Lower leg skin (tissue), 3 donors: ENCODE data around the gene PSKH1.

Experiments used
- CTCF ChIP-seq, 3 donors: fragments of 450-650 bp; IDR thresholded peaks; one replicate each; pipeline ENCODE4 v1.5.1; 2016; ENCODE audit warnings: antibody characterized with exemption in 3 of 3, mild to moderate bottlenecking in 3 of 3, moderate library complexity in 2 of 3
- POLR2A ChIP-seq, 2 donors: fragments of 450-650 bp; IDR thresholded peaks; one replicate each; pipeline ENCODE4 v1.6.1; 2016 to 2017; ENCODE audit warnings: antibody characterized with exemption in 2 of 2, mild to moderate bottlenecking in 1 of 2, moderate library complexity in 1 of 2

- TF ChIP-seq CTCF (IDR thresholded peaks at IDR 0.05) = no peak
- TF ChIP-seq POLR2A (IDR thresholded peaks at IDR 0.05) = no peak
Observed at GRCh38 chr16:67936880-67937605, 44.0 kb downstream of the PSKH1 start.
